NCI-H1092 (cell line): ENCODE measurements around the gene USP43.
"Not testable (repeated sequence)": the region's sequence is repeated elsewhere in the genome, so short reads cannot be mapped to it uniquely, and the experiment has no call there.

Source experiments
- DNase-seq: peaks from one replicate; lab custom pipeline; 2025; lab: John Stamatoyannopoulos, UW

USP43 gene, protein sequence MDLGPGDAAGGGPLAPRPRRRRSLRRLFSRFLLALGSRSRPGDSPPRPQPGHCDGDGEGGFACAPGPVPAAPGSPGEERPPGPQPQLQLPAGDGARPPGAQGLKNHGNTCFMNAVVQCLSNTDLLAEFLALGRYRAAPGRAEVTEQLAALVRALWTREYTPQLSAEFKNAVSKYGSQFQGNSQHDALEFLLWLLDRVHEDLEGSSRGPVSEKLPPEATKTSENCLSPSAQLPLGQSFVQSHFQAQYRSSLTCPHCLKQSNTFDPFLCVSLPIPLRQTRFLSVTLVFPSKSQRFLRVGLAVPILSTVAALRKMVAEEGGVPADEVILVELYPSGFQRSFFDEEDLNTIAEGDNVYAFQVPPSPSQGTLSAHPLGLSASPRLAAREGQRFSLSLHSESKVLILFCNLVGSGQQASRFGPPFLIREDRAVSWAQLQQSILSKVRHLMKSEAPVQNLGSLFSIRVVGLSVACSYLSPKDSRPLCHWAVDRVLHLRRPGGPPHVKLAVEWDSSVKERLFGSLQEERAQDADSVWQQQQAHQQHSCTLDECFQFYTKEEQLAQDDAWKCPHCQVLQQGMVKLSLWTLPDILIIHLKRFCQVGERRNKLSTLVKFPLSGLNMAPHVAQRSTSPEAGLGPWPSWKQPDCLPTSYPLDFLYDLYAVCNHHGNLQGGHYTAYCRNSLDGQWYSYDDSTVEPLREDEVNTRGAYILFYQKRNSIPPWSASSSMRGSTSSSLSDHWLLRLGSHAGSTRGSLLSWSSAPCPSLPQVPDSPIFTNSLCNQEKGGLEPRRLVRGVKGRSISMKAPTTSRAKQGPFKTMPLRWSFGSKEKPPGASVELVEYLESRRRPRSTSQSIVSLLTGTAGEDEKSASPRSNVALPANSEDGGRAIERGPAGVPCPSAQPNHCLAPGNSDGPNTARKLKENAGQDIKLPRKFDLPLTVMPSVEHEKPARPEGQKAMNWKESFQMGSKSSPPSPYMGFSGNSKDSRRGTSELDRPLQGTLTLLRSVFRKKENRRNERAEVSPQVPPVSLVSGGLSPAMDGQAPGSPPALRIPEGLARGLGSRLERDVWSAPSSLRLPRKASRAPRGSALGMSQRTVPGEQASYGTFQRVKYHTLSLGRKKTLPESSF

DNA sequence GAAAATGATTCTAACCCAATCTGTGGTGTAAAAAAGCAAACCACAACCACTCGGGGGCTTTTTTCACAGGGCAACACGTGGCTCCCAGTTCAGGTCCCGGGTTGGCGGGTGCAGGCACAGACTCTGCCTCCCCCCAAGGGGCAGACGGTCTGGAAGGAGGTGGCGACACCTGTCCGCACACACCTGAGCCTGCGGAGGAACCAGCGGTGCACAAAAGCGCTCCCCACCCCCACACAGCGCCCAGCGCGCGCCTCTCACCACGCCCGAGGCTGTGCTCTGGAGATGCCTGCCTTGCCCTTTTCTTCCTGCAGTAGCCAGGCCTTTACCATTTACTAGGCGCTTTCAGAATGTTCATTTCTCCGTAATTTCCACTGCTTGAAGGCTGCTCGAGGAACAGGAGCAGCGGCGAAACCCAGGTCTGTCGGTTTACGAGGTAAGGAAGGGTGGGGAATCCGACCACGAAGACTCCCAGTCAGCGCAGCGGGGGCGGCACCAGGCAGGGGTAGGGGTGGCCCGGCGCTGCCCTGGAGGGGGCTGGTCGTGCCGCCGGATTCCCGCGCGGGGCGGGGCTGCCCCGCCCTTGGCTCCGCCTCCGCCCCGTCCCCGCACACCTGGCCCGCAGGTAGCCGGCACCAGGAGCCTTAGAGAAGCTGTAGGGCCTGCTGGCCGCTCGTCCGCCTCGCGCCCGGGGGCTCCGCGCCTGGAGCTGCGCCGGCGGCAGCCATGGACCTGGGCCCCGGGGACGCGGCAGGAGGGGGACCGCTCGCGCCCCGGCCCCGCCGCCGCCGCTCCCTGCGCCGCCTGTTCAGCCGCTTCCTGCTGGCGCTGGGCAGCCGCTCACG, at the start of gene USP43:
Gene USP43 (plus strand): TSS at position 608 of the 842 bp plus-strand sequence. CDS start 116 bp downstream, at position 724.
- no peak for DNase-seq

DNA sequence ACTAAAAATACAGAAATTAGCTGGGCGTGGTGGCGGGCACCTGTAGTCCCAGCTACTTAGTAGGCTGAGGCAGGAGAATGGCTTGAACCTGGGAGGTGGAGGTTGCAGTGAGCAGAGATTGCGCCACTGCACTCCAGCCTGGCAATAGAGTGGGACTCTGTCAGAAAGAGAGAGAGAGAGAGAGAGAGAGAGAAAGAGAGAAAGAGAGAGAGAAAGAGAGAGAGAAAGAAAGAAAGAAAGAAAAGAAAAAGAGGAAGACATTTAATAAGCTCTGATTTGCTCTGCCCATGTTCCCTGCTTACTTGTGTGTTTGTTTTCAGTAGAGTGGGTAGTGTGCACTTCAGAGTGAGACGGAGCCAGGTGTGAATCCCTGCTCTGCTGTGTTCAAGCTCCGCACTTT, 47.7 kb upstream of the USP43 start:
- DNase-seq: not testable (repeated sequence)

DNA sequence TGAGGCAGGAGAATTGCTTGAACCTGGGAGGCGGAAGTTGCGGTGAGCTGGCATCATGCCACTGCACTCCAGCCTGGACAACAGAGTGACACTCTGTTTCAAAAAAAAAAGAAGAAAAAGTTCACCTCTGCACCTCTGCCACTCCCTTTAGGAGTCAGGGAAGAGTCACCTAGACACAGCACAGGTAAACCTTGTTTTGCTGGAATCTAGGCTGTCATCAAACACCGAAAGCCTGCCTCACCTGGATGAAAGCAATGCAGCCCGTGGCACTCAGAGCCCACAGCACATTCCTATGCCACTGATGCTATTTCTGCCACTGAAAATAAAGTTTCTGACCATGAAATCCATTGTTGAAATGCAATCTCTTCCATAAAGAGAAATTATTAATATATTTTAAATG, 46.7 kb upstream of the USP43 start:
- DNase-seq: no peak

DNA sequence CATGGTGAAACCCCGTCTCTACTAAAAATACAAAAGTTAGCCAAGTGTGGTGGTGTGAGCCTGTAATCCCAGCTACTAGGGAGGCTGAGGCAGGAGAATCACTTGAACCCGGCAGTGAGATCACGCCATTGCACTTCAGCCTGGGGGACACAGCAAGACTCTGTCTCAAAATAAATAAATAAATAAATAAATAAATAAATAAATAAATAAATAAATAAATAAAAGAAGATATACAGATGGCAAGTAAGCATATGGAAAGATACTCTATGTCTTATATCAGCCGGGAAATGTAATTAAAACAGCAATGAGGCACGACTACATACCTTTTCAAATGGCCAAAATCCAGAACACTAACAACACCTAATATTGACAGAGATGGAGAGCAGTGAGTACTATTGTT, 40.7 kb upstream of the USP43 start:
- not testable (repeated sequence) for DNase-seq

DNA sequence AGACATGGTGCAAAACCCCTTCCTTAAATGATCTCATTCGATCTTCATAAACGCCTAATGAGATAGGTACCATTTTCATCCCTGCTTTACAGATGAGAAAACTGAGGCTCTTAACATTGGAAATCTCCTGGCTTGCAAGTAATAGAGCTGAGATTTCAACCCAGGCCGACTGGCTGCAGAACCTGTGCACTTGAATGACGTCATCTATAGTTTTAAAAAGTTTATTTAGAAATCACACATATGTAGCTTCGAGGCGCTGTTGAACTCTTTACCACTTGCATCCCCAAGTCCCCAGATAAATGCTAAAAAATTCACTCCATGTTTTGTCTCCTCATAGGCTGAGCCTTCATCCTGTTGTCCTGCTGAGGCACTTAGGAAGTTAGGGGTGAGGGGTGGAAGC, 38.9 kb upstream of the USP43 start:
- DNase-seq: no peak

DNA sequence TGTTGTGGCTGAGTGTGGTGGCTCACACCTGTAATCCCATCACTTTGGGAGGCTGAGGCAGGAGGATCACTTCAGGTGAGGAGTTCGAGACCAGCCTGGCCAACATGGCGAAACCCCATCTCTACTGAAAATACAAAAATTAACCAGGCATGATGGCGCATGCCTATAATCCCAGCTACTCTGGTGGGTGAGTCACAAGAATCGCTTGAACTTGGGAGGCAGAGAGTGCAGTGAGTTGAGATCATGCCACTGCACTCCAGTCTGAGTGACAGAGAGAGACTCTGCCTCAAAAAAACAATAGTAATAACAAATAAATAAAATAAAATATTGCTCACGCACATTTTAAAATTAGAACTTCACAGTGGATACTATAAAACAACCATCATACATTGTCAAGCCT, 38.3 kb upstream of the USP43 start:
- DNase-seq: not testable (repeated sequence)

DNA sequence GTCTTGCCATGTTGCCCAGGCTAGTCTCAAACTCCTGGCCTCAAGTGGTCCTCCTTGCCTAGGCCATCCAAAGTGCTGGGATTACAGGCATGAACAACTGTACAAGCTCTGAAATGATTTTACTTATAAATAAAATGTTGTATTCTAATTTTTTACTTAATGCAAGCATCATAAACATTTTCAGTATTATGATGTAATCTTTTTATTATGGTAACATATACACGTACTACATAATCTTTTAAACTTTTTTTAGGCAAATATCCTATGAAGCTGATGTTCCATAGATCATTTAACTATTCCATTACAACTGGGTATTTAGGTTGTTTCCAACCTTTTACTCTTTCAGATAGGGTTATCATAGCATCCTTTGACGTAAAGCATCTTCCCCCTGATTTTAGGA, 33.8 kb upstream of the USP43 start:
- no peak for DNase-seq

DNA sequence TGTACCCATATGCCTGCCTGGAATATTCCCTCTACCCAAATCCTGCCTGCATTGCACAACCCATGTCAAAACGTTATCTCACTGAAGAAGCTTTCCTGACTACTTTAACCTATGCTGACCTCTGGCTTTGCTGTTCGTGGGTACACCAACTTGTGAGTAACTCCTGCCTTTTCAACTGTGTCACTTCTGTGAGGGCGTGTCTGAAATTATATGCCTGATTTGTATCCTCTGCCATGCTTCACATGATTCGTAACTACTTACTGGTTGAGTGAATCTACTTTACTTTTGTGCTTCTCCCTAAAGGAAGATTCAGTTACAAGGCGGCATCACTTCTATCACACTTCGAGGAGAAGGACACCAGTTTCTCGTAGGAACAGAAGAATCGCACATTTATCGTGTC, 33.3 kb upstream of the USP43 start:
- DNase-seq: no peak

DNA sequence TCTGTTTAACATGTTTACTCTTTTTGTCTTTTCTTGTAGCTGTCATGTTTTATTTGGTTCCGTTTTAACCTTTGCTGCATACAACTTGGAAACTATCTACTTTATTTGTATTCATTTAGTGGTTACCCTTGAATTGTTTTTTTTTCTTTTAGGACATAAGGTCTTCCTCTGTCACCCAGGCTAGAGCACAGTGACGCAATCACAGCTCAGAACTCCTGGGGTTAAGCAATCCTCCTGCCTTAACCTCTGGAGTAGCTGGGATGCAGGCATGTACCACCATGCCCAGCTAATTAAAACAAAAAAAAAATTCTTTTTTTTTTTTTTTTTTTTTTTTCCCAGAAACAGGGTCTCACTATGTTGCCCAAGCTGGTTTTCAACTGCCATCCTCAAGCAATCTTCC, 29.8 kb upstream of the USP43 start:
- DNase-seq: no peak

DNA sequence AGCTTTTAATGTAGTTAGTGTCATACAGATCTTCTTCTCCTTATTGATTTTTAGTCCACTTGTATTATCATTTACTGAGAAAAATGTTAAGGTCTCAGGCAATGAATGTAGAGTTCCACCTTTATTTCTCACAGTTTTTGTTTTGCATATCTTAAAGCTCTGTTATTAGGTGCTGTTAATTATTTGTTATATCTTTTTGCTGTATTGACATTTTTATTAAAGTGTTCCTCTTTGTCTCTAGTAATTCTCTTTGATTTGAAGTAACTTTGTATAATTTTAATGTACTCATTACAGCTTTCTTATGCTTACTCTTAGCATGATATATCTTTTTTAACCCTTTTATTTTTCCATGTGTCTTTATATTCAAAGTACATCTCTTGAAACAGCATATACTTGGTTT, 22.4 kb upstream of the USP43 start:
- DNase-seq: no peak

DNA sequence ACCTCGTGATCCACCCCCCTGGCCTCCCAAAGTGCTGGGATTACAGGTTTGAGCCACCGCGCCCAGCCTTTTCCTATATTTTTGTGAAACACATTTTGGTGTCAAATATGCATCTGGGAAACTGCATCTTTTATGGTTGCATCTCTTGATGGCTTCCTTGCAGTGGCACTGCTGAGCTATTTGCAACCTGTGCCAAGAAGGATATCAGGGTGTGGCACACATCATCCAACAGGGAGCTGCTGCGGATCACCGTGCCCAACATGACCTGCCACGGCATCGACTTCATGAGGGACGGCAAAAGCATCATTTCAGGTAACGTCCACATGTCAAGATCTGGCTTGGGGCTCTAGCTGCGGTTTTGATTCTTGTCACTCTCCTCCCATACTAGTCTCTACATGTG, 16.8 kb upstream of the USP43 start:
- DNase-seq: no peak

DNA sequence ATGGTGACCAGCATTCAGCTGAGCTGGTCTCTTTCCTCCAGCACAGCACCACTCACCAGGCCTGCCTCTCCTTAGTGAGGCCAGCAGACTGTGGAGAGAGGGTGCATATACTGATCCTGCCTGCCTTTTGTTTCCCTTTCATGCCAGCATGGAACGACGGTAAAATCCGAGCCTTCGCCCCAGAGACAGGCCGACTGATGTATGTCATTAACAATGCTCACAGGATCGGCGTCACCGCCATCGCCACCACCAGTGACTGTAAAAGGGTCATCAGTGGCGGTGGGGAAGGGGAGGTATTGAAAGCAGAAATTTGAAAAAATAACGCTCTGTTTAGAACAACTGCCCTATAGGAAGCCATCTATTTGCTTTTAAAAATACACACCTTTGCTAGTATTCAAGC, 12.6 kb upstream of the USP43 start:
- DNase-seq: no peak

DNA sequence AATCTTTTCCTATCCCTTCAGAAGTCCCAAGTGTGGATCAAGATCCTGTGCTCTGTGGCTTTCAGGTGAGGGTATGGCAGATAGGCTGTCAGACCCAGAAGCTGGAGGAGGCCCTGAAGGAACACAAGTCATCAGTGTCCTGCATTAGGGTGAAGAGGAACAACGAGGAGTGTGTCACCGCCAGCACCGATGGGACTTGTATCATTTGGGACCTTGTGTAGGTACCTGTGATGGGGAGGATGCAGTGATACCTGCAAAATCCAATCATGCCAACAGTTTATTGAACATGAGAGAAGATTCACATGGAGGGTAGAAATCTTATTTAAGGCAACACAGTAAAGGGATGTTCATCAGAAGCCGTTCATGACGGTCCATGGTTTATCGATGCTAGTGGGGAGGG, 10.0 kb upstream of the USP43 start:
- DNase-seq: no peak

DNA sequence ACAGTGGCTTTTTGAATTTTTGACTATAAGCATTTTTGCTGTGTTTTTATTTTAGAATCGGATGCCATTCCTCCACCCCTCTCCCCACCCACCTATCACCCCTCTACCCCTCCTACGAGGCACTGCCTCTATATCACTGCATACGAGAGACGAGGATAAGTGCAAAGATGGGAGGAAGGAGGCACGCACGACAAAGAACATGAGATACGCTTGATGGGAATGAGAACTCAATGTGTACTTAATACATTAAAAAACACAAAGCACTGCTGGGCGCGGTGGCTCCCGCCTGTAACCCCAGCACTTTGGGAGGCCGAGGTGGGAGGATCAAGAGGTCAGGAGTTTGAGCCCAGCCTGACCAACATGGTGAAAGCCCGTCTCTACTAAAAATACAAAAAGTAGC, 8.8 kb upstream of the USP43 start:
- no peak for DNase-seq

DNA sequence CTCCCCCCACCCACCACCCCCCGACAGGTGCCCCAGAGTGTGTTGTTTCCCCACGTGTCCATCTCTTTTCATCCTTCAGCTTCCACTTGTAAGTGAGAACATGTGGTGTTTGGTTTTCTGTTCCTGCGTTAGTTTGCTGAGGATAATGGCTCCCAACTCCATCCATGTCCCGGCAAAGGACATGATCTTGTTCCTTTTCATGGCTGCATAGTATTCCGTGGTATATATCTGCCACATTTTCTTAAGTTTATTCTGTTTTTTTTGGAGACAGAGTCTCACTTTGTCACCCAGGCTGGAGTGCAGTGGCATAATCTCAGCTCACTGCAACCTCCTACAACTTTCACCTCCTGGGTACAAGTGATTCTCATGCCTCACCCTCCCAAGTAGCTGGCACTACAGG, 4.9 kb upstream of the USP43 start:
- not testable (repeated sequence) for DNase-seq

DNA sequence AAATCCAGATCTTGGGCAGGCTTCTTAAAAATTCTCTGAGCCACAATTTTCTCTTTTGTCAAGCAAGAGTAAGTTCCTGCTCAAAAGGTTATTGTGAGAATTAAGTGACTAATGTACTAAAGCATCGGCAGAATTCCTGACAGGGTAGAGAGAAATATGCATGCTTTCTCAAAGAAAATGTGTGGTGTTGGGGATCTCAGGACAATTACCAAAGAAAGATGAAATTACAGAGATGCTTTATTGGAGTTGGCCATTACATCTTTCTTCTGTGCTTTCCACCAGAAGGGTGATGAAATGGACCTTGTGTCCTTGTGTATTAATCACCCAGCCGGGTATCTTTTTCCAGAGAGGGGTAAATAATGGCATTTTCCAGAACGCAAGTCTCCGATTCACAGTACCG, 1.7 kb upstream of the USP43 start:
- DNase-seq: no peak

DNA sequence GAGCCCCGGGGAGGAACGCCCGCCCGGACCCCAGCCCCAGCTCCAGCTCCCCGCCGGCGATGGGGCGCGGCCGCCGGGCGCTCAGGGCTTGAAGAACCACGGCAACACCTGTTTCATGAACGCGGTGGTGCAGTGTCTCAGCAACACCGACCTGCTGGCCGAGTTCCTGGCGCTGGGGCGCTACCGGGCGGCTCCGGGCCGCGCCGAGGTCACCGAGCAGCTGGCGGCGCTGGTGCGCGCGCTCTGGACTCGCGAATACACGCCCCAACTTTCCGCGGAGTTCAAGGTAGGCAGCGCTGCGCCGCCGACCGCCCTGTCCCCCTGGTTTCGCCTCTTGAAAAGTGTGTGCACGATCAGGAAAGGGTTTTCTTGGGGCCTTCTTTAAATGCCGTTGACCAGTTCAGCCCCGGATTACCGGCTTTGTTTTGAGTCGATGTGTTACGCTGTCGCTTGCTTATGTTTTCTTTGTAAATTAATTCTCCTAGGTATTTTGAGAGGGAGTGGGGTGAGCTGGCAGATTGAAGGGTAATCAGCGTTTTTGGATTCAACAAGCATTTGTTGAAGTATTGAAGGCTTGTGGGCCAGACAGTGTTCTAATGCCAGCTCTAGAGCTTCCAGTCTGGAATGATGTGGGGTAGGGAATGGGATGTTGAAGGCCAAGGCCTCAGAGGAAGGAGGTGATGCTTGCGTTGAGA, 681 bp downstream of the USP43 start:
- no peak for DNase-seq

DNA sequence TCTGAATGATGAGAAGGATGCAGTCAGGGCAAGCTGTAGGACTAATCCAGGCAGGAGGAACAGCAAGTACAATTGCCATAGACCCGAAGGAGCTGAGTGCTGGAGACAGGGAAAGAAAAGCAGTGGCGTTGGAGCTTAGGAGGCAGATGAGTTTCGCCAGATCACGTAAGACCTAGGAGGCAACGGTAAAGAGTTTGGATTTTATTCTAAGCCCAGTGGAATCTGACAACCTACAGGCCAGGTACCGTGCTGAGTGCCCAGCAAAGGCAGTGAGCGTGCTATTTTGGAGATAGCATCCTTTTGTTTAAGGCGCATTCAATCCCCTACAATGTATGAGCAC, 1.2 kb downstream of the USP43 start:
- DNase-seq: no peak

DNA sequence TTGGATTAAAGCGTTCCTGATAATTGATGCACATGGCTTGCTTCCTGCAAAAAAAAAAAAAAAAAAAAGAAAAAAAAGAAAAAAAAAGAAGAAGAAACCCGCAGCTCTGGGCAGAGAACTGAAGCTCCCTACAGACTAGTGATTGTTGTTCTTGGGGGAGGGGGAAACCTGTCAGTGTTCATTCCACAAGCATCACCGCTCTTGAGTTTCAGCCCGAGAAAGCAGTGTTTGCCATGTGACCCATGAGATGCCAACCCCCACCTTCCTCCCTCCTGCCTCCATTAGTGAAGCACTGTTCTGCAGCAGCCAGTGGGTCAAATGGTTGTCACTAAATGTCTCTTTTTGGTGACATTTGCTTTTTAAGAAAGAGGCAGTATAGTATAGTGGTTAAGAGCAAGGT, 1.7 kb downstream of the USP43 start:
- no peak for DNase-seq

DNA sequence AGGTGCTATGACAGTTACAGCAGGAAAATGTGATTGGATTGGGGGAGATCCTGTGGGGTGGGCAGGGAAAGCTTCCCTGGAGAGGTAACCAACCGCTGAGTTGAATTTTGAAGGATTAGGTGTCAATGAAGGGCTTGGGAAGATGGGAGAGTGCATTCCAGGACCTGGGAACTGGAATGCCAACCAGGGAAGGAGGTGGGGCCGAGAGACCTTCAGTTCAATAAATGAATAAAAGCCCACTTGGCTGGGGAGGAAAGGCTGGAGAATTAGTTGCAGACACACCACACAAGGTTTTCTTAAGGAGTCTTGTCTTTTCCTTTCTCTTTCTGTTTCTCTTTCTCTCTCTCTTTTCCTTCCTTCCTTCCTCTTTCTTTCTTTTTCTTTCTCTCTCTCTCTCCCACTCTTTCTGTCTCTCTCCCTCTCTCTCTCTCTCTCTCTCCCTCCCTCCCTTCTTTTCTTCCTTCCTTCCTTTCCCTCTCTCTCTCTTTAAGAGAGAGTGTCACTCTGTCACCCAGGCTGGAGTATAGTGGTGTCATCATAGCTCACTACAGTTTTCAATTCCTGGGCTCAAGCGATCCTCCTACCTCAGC, 3.3 kb downstream of the USP43 start:
- no peak for DNase-seq
